ENCODE data around the gene OR10G2. TPM values are rescaled to one million over a fixed set of nuclear protein-coding genes. Genes with fewer than 3 reads are reported as not detected.

OR10G2 gene
- total RNA-seq (not detected), polyA plus RNA-seq (not detected)
- long read RNA-seq, donor 1: 0 reads
- long read RNA-seq, donor 2: 0 reads

- TF ChIP-seq CTCF (IDR thresholded peaks at IDR 0.05 in 8 of 11, conservative IDR thresholded peaks at IDR 0.05 in 3 of 11) (no peak), POLR2AphosphoS5 (IDR thresholded peaks at IDR 0.05) (no peak), POLR2A (IDR thresholded peaks at IDR 0.05) (no peak)
- H3K9me3 ChIP-seq: peaks cover 0 to 5% (median 0%) of the 10 kb centered on the region in 8 donors
- H3K27ac ChIP-seq: no peak within 1 kb of the TSS
- H3K36me3 ChIP-seq: no peaks in the 10 kb centered on the region
- intact Hi-C loops (cut with DNase I; ENCODE audit: low total_unique reads): no loop called here
- no peaks in the 10 kb centered on the region for H3K4me1 ChIP-seq
- no peak within 1 kb of the TSS for H3K4me3 ChIP-seq
- 69 to 85% (median 78%) methylated on average over 4 of the region's 4 CpGs for WGBS, 5 donors
- DNase-seq: no peak
- H3K27me3 ChIP-seq (replicated peaks in 1 of 7): peaks cover 0 to 6% (median 0%) of the 10 kb centered on the region in 7 donors
These were observed at the start of gene OR10G2 for GRCh38 chr14:21634840-21635239. TSS of gene OR10G2 (minus strand) at chr14:21634940. CDS start at chr14:21634842, 98 bp downstream.

- no peak overlapping the region for H3K27ac ChIP-seq
- H3K4me3 ChIP-seq: no peak overlapping the region
- intact Hi-C loops (cut with DNase I; ENCODE audit: low total_unique reads): no loop called here
- H3K36me3 ChIP-seq: no peaks in the 10 kb centered on the region
- H3K4me1 ChIP-seq: no peaks in the 10 kb centered on the region
- no peak for DNase-seq
- TF ChIP-seq POLR2AphosphoS5 (IDR thresholded peaks at IDR 0.05): no peak
- no peak for TF ChIP-seq CTCF (IDR thresholded peaks at IDR 0.05 in 8 of 11, conservative IDR thresholded peaks at IDR 0.05 in 3 of 11)
- TF ChIP-seq POLR2A (IDR thresholded peaks at IDR 0.05): no peak
- H3K9me3 ChIP-seq: peaks cover 0 to 18% (median 12%) of the 10 kb centered on the region in 8 donors
- peaks cover 0 to 9% (median 0%) of the 10 kb centered on the region in 7 donors for H3K27me3 ChIP-seq (replicated peaks in 1 of 7)
- WGBS, 5 donors: 73 to 86% (median 83%) methylated on average over 2 of the region's 2 CpGs
These were observed 45.3 kb upstream of the OR10G2 start for GRCh38 chr14:21680072-21680471.

GRCh38 chr14:21675566-21675965 is 40.8 kb upstream of the OR10G2 start:
- DNase-seq: no peak
- Histone ChIP-seq H3K4me3 (no peak overlapping the region), H3K9me3 (peaks cover 0 to 28% (median 14%) of the 10 kb centered on the region in 8 donors), H3K36me3 (no peaks in the 10 kb centered on the region), H3K27ac (no peak overlapping the region), H3K4me1 (no peaks in the 10 kb centered on the region), H3K27me3 (replicated peaks in 1 of 7) (peaks cover 0 to 7% (median 0%) of the 10 kb centered on the region in 7 donors)
- 74 to 89% (median 84%) methylated on average over 4 of the region's 4 CpGs for WGBS, 5 donors
- no peak for TF ChIP-seq POLR2AphosphoS5 (IDR thresholded peaks at IDR 0.05)
- no peak for TF ChIP-seq CTCF (IDR thresholded peaks at IDR 0.05 in 8 of 11, conservative IDR thresholded peaks at IDR 0.05 in 3 of 11)
- no peak for TF ChIP-seq POLR2A (IDR thresholded peaks at IDR 0.05)
- intact Hi-C loops (cut with DNase I; ENCODE audit: low total_unique reads): no loop called here

- intact Hi-C loops (cut with DNase I; ENCODE audit: low total_unique reads): no loop called here
- H3K4me3 ChIP-seq: no peak within 1 kb of the TSS
- H3K27me3 ChIP-seq (replicated peaks in 1 of 7): peaks cover 0 to 12% (median 0%) of the 10 kb centered on the region in 7 donors
- H3K36me3 ChIP-seq: no peaks in the 10 kb centered on the region
- H3K4me1 ChIP-seq: no peaks in the 10 kb centered on the region
- WGBS, 5 donors: 83 to 97% (median 92%) methylated on average over 1 of the region's 1 CpG
- DNase-seq: no peak
- no peak for TF ChIP-seq POLR2AphosphoS5 (IDR thresholded peaks at IDR 0.05)
- no peak for TF ChIP-seq POLR2A (IDR thresholded peaks at IDR 0.05)
- TF ChIP-seq CTCF (IDR thresholded peaks at IDR 0.05 in 8 of 11, conservative IDR thresholded peaks at IDR 0.05 in 3 of 11): no peak
- H3K27ac ChIP-seq: no peak within 1 kb of the TSS
- peaks cover 0 to 28% (median 14%) of the 10 kb centered on the region in 8 donors for H3K9me3 ChIP-seq
These were observed 39.0 kb upstream of the OR10G2 start, which contains the start of gene OR4E1 for GRCh38 chr14:21673718-21674117. TSS of gene OR4E1 (minus strand) at chr14:21673818. CDS start at chr14:21670935, 2,883 bp downstream.
